Cardiac muscle cell (in vitro differentiated cells and primary cell): ENCODE measurements around the gene RASEF. TPM values are rescaled to one million over a fixed set of nuclear protein-coding genes. Genes with fewer than 3 reads are reported as not detected.

Experiments used
- DNase-seq, 2 donors: peaks; one replicate each; pipeline versions ENCODE4 v3.0.0 to v3.0.0-alpha.2; 2010 to 2017; ENCODE audit warnings: low read depth in 1 of 2, low spot score in 1 of 2
- H3K27ac ChIP-seq: fragments of 200-600 bp; sonication (generic); 2 replicates; pipeline ENCODE4 v1.5.1; 2016
- H3K27me3 ChIP-seq: fragments of 200-600 bp; sonication (generic); 2 replicates; pipeline ENCODE4 v1.6.0; 2016; ENCODE audit warnings: control low read depth
- H3K36me3 ChIP-seq: fragments of 200-600 bp; sonication (generic); 2 replicates; pipeline ENCODE4 v1.5.1; 2016; ENCODE audit warnings: control low read depth
- H3K4me1 ChIP-seq: fragments of 200-600 bp; sonication (generic); 2 replicates; pipeline ENCODE4 v1.8.1; 2017; ENCODE audit warnings: low read depth, mild to moderate bottlenecking, mixed run types
- H3K4me3 ChIP-seq: fragments of 200-600 bp; sonication (generic); 2 replicates; pipeline ENCODE4 v1.5.1; 2016; ENCODE audit warnings: mild to moderate bottlenecking
- H3K9me3 ChIP-seq: fragments of 200-600 bp; sonication (generic); 2 replicates; pipeline ENCODE4 v1.5.1; 2017; ENCODE audit warnings: low read depth, mild to moderate bottlenecking, control low read depth
- polyA plus RNA-seq: library from polyadenylated mRNA; unstranded; fragments of >200 nt; fragmentation: Nextera tagmentation; extraction: Ambion mirVana; gene quantifications from 2 replicates; pipeline ENCODE4 v1.2.1, GENCODE V29; 2016
- total RNA-seq: library from RNA; depleted of rRNA; stranded (reverse); fragments of >200 nt; gene quantifications from 2 replicates; pipeline ENCODE4 v1.2.3, GENCODE V29; 2016
- TF ChIP-seq, protein P1 (sequence below): IDR thresholded peaks from 2 replicates; pipeline ENCODE4 v1.5.1; 2012; ENCODE audit warnings: low read depth, mild to moderate bottlenecking, low read length

Gene RASEF
- total and polyA plus RNA-seq, 2 experiments from 2014 or later = 0.27 to 0.33 TPM

DNA sequence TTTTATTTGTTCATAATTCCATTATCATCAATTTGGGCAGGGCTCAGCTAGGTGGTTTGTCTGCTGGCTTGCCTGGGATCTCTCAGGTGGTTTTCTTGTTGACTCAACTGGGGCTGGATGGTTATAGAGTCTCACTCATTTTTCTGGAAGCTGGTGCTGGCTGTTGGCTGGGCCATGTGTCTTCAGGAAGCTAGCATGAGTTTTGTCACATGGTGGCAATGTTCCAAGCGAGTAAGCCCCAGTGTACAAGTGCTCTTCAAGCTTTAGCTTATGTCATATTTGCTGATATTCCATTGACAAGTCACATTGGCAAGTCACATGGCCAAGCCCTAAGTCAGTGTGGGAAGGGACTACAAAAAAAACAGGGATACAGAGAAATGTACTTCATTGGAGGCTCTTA is 2.3 kb upstream of the RASEF start:
- no peaks in the 10 kb centered on the region for H3K4me1 ChIP-seq
- peaks cover 100% of the 10 kb centered on the region for H3K27me3 ChIP-seq
- H3K27ac ChIP-seq = no peak overlapping the region
- TF ChIP-seq, protein P1, sequence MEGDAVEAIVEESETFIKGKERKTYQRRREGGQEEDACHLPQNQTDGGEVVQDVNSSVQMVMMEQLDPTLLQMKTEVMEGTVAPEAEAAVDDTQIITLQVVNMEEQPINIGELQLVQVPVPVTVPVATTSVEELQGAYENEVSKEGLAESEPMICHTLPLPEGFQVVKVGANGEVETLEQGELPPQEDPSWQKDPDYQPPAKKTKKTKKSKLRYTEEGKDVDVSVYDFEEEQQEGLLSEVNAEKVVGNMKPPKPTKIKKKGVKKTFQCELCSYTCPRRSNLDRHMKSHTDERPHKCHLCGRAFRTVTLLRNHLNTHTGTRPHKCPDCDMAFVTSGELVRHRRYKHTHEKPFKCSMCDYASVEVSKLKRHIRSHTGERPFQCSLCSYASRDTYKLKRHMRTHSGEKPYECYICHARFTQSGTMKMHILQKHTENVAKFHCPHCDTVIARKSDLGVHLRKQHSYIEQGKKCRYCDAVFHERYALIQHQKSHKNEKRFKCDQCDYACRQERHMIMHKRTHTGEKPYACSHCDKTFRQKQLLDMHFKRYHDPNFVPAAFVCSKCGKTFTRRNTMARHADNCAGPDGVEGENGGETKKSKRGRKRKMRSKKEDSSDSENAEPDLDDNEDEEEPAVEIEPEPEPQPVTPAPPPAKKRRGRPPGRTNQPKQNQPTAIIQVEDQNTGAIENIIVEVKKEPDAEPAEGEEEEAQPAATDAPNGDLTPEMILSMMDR = no peak
- no peaks in the 10 kb centered on the region for H3K36me3 ChIP-seq
- DNase-seq = no peak
- H3K4me3 ChIP-seq = no peak overlapping the region
- no peaks in the 10 kb centered on the region for H3K9me3 ChIP-seq

DNA sequence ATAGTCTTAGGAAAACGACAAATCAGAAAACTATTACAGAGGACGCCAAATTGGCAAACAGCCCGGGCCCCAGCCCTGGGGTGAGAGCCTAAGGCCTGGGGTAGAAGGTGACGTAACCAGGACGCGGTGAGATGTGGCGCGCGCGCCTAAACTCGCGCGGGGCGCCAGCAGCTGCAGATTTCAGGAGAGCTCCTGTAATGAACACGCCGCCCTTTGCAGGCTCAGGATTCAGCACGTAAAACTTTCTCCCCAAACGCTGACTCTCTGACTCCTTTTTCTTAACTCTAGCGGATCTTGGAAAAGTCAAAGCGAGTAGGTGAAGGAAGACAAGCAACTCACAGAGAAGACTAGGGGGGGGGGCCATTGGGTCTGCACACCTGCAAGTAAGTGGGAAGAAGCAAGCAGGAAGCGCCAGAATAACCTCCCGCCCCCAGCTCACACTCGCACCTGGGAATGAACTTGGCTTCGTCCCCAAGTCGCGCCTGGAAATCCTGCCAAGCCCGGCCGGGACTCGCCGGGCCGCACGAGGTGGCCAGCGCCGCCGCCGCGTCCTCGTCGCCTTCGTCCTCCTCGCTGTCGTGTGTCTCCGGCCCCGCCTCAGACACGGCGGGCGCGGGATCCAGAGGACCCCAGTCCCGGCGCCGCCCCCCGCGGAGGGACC is 822 bp downstream of the RASEF start:
- H3K27me3 ChIP-seq = peaks cover 92% of the 10 kb centered on the region
- peak overlapping the region; percentile 28 for H3K4me3 ChIP-seq
- TF ChIP-seq, protein P1 = no peak
- no peaks in the 10 kb centered on the region for H3K4me1 ChIP-seq
- peak; percentile 8 to 10 for DNase-seq
- H3K9me3 ChIP-seq = no peaks in the 10 kb centered on the region
- no peaks in the 10 kb centered on the region for H3K36me3 ChIP-seq
- no peak overlapping the region for H3K27ac ChIP-seq

DNA sequence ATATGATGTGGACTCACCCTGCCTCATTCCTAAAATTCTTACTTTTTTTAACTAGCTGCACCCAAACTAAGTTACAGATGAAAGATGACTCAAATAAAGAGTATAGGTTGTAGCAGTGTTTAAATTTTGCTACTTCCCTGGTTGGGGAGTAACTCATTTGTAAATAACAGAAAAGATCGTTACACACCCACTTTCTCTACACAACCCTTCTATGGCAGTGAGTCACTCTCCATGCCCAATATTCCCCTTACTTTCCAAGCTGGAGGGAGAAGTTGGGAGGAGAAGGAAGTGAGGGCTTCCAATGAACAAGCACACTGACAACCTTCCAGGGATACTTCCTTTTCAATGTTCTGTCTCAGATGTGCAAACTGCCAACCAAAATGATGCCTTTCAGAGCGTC is 1.9 kb downstream of the RASEF start:
- TF ChIP-seq, protein P1 = no peak
- Histone ChIP-seq H3K36me3 (no peaks in the 10 kb centered on the region), H3K27ac (no peak overlapping the region), H3K4me1 (no peaks in the 10 kb centered on the region), H3K9me3 (no peaks in the 10 kb centered on the region), H3K4me3 (no peak overlapping the region), H3K27me3 (peaks cover 91% of the 10 kb centered on the region)
- no peak for DNase-seq

DNA sequence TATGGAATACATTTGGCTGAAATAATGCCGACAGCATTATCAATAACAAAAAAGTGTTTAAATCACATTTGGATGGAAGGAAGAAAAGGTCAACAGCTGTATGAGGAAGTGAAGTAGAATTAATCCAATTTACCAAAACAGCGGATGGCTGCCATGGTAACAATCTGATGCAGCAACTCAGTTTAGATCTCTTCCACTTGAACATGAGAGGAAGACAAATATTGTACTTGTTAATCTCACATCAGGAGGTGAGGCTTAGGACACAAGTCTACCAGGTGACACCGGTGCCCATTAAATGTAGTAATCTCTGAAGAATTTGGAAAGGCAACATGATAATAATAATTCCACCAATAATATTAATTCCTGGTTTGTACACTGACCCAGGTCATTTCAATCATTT is 2.4 kb downstream of the RASEF start:
- H3K4me3 ChIP-seq = no peak overlapping the region

DNA sequence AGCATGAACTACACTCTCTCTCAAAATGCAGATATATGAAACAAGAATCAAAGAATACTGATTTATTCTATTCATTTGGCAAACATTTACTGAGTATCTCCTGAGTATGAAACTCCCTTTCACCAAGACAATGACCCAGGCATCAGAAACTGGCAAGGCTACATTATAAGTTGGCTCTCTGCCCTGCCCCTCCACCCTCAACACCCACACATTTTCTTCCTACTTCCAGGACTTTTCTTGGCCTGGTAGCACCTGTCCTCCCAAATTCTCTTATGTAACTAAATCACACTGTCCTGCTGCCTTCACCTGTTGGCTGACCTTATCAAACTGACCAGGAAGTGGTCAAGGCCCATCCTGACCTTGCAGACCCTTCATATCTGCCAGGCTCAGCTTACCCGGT is 3.5 kb downstream of the RASEF start:
- Histone ChIP-seq H3K27ac (no peak overlapping the region), H3K4me3 (no peak overlapping the region), H3K27me3 (peaks cover 75% of the 10 kb centered on the region), H3K36me3 (no peaks in the 10 kb centered on the region), H3K9me3 (no peaks in the 10 kb centered on the region), H3K4me1 (no peaks in the 10 kb centered on the region)
- no peak for DNase-seq
- TF ChIP-seq, protein P1 = no peak

More for the DNA sequence above, 2.4 kb downstream of the RASEF start:
- TF ChIP-seq, protein P1 = no peak
- peaks cover 86% of the 10 kb centered on the region for H3K27me3 ChIP-seq
- H3K4me1 ChIP-seq = no peaks in the 10 kb centered on the region
- H3K36me3 ChIP-seq = no peaks in the 10 kb centered on the region
- no peak for DNase-seq
- H3K9me3 ChIP-seq = no peaks in the 10 kb centered on the region
- no peak overlapping the region for H3K27ac ChIP-seq
